DOHH2 (cell line): Measurements from ENCODE around the gene OR8D2.

Source experiments
- CTCF ChIP-seq: fragments of 200-600 bp; sonication (generic); IDR thresholded peaks from one replicate; pipeline ENCODE4 v1.5.1; 2014; ENCODE audit warnings: antibody characterized with exemption, mild to moderate bottlenecking, low read depth, low read length; ENCODE audit not compliant: poor library complexity, severe bottlenecking
- EZH2phosphoT487 ChIP-seq: fragments of 200-600 bp; sonication (generic); IDR thresholded peaks from 2 replicates; pipeline ENCODE4 v1.6.1; 2017; ENCODE audit warnings: borderline replicate concordance, mild to moderate bottlenecking, antibody characterized with exemption, low read length, moderate library complexity, mixed read lengths

- TF ChIP-seq CTCF = no peak
- no peak for TF ChIP-seq EZH2phosphoT487
These were observed 26.4 kb upstream of the OR8D2 start for GRCh38 chr11:124346311-124346955.
